GM23338 (cell line): ENCODE measurements around the gene GBX1. TPM values are rescaled to one million over a fixed set of nuclear protein-coding genes. Genes with fewer than 3 reads are reported as not detected.

Experiments used
- ETS1 ChIP-seq: IDR thresholded peaks from 2 replicates; pipeline ENCODE4 v1.6.1; 2016; ENCODE audit warnings: antibody characterized with exemption
- EZH2 ChIP-seq: fragments of 200-600 bp; sonication (generic); IDR thresholded peaks from one replicate; pipeline ENCODE4 v1.8.0; 2017; ENCODE audit warnings: antibody characterized with exemption, mild to moderate bottlenecking, low read depth; ENCODE audit not compliant: unreplicated experiment
- polyA plus RNA-seq: library from polyadenylated mRNA; unstranded; fragments of >200 nt; fragmentation: Nextera tagmentation; extraction: Ambion mirVana; gene quantifications from 2 replicates; pipeline ENCODE4 v1.2.1, GENCODE V29; 2016
- total RNA-seq: library from RNA; depleted of rRNA; stranded (reverse); fragments of >200 nt; shearing (Covaris generic); gene quantifications from 2 replicates; pipeline ENCODE4 v1.2.3, GENCODE V29; 2014; rRNA removed

GBX1 gene
- total and polyA plus RNA-seq, 2 experiments from 2014 or later: 0.24 TPM; not detected in 1

- TF ChIP-seq ETS1 (no peak), EZH2 (no peak)
Measured at GRCh38 chr7:151099486-151100211, 67.8 kb downstream of the GBX1 start (continued).

Other genes starting within 250 kb of the GBX1 start
- gene KCNH2, start 189.4 kb downstream of the GBX1 start, total RNA-seq: 11.3 and 14.7 TPM in 2 replicates
- gene KCNH2, start 189.4 kb downstream of the GBX1 start, polyA plus RNA-seq: 2.6 and 2.9 TPM in 2 replicates
- gene NOS3, start 176.7 kb downstream of the GBX1 start, total RNA-seq: 6.1 and 13.3 TPM in 2 replicates
- gene NOS3, start 176.7 kb downstream of the GBX1 start, polyA plus RNA-seq: 2.6 and 3.1 TPM in 2 replicates
- 1.2 and 2.2 TPM in 2 replicates for gene ATG9B, start 143.2 kb downstream of the GBX1 start, total RNA-seq
- 3.2 and 3.4 TPM in 2 replicates for gene ATG9B, start 143.2 kb downstream of the GBX1 start, polyA plus RNA-seq
- gene ABCB8, start 139.2 kb downstream of the GBX1 start, total RNA-seq: 27.1 and 41.1 TPM in 2 replicates
- 11.4 and 13.1 TPM in 2 replicates for gene ABCB8, start 139.2 kb downstream of the GBX1 start, polyA plus RNA-seq
- 0.54 and 0.90 TPM in 2 replicates for gene ASIC3, start 119.2 kb downstream of the GBX1 start, total RNA-seq
- 0.87 and 1.4 TPM in 2 replicates for gene ASIC3, start 119.2 kb downstream of the GBX1 start, polyA plus RNA-seq
- 17.4 and 19.8 TPM in 2 replicates for gene CDK5, start 109.8 kb downstream of the GBX1 start, total RNA-seq
- 27.1 TPM in 2 replicates for gene CDK5, start 109.8 kb downstream of the GBX1 start, polyA plus RNA-seq
- gene SLC4A2, start 108.1 kb downstream of the GBX1 start, total RNA-seq: 90.4 and 106 TPM in 2 replicates
- gene SLC4A2, start 108.1 kb downstream of the GBX1 start, polyA plus RNA-seq: 64.8 and 75.5 TPM in 2 replicates
- gene FASTK, start 86.9 kb downstream of the GBX1 start, total RNA-seq: 42.5 and 57.4 TPM in 2 replicates
- gene FASTK, start 86.9 kb downstream of the GBX1 start, polyA plus RNA-seq: 36.4 and 37.4 TPM in 2 replicates
- gene TMUB1, start 84.2 kb downstream of the GBX1 start, total RNA-seq: 37.1 and 61.1 TPM in 2 replicates
- gene TMUB1, start 84.2 kb downstream of the GBX1 start, polyA plus RNA-seq: 47.6 and 59.6 TPM in 2 replicates
- gene AGAP3, start 81.2 kb downstream of the GBX1 start, total RNA-seq: 32.2 and 39.2 TPM in 2 replicates
- 24.0 and 24.9 TPM in 2 replicates for gene AGAP3, start 81.2 kb downstream of the GBX1 start, polyA plus RNA-seq
- gene ASB10, start 19.6 kb upstream of the GBX1 start, total RNA-seq: not detected in 2 replicates
- gene ASB10, start 19.6 kb upstream of the GBX1 start, polyA plus RNA-seq: not detected in 2 replicates
- gene H2BK1, start 42.8 kb upstream of the GBX1 start, total RNA-seq: not detected in 2 replicates
- not detected in 2 replicates for gene H2BK1, start 42.8 kb upstream of the GBX1 start, polyA plus RNA-seq
- 47.9 and 58.7 TPM in 2 replicates for gene ABCF2, start 59.5 kb upstream of the GBX1 start, total RNA-seq
- 17.8 and 18.7 TPM in 2 replicates for gene ABCF2, start 59.5 kb upstream of the GBX1 start, polyA plus RNA-seq
- gene CHPF2, start 64.8 kb upstream of the GBX1 start, total RNA-seq: 24.9 and 26.1 TPM in 2 replicates
- 4.8 and 5.4 TPM in 2 replicates for gene CHPF2, start 64.8 kb upstream of the GBX1 start, polyA plus RNA-seq
- gene SMARCD3, start 81.0 kb upstream of the GBX1 start, total RNA-seq: 2.2 and 3.3 TPM in 2 replicates
- 2.7 and 4.0 TPM in 2 replicates for gene SMARCD3, start 81.0 kb upstream of the GBX1 start, polyA plus RNA-seq
- 31.8 and 32.4 TPM in 2 replicates for gene NUB1, start 174.1 kb upstream of the GBX1 start, total RNA-seq
- gene NUB1, start 174.1 kb upstream of the GBX1 start, polyA plus RNA-seq: 40.7 and 42.3 TPM in 2 replicates
- gene WDR86, start 242.3 kb upstream of the GBX1 start, total RNA-seq: 29.0 and 59.1 TPM in 2 replicates
- 7.1 and 9.1 TPM in 2 replicates for gene WDR86, start 242.3 kb upstream of the GBX1 start, polyA plus RNA-seq